DMS114 treated with DMSO at 0.1 percent for 48 hours (cell line): ENCODE measurements around the gene MIOX.

Experiments used
- DNase-seq: peaks from one replicate; lab custom pipeline; 2025; ENCODE audit not compliant: unreplicated experiment; lab: John Stamatoyannopoulos, UW

Gene MIOX

DNA sequence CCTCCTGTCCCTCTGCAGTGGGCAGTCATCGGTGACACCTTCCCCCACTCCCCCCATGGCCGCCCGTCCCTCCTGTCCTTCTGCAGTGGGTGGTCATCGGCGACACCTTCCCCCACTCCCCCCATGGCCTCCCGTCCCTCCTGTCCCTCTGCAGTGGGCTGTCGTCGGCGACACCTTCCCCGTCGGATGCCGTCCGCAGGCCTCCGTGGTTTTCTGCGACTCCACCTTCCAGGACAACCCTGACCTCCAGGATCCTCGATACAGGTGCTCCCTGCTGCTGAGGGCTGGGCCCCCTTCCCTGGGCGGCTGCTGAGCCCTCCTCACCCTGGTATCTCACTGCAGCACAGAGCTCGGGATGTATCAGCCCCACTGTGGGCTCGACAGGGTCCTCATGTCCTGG lies 2.2 kb downstream of the MIOX start:
- no peak for DNase-seq

DNA sequence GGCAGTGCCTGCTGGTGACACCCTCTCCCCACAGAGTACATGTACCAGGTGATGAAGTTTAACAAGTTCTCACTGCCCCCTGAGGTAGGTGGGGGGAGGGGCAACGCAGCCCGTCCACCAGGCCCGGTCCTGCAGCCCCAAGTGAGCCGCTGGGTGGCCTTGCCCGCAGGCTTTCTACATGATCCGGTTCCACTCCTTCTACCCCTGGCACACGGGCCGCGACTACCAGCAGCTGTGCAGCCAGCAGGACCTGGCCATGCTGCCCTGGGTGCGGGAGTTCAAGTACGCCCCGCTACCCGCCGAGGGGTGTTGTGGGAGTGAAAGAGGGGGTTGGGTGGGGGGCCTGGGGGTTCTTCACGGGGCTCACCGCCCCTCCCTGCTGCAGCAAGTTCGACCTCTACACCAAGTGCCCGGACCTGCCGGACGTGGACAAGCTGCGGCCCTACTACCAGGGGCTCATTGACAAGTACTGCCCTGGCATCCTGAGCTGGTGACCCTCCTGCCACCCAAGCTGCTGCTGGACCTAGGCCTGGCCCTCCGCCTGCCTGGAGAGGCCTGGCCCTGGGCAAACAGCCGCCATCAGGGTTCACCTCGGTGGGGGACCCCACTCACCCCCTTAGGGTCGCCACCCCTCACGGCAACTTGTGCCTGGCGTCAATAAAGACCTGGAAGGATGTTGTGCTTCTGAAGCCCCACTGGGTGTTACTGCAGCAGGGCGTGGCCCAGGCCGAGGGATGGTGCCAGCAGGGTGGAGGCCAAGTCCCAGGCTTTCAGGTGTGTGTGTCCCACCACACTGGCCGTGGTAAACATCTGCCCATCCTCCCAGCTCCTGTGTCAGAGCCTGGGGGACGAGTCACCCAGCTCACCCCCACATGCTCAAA lies 2.9 kb downstream of the MIOX start:
- DNase-seq: no peak

DNA sequence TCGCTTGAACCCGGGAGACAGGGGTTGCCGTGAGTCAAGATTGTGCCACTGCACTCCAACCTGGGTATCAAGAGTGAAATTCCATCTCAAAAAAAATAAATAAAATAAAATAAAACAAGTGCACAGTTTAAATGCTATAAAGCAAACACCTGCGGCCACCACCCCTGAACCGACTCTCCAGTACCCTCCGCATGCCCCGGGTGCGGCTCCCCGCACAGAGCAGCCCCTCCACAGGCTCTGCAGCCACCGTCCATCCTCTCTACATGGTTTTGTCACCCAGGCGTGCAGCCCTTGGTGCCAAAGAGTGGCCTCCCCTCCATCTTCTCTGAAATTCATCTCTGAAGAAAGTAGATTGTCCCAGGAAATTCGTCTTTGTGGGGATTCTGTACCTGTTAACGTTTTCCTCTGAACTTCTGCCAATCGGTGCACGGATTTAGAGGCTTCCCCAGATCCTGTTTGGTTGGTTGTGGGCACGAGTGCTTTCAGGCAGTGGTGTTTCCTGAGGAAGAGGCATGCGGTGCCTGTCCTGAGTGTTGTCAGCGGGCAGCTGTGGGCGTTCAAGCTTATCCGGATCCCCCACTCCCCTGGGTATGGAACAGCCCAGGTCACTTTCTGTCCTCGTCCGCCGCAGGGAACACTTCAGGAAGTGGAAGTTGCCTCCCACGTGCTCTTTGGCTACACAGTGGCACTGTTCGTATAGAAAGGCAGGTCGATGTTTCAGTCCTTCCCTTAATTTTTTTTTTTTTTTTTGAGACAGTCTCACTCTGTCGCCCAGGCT lies 4.1 kb downstream of the MIOX start:
- no peak for DNase-seq

DNA sequence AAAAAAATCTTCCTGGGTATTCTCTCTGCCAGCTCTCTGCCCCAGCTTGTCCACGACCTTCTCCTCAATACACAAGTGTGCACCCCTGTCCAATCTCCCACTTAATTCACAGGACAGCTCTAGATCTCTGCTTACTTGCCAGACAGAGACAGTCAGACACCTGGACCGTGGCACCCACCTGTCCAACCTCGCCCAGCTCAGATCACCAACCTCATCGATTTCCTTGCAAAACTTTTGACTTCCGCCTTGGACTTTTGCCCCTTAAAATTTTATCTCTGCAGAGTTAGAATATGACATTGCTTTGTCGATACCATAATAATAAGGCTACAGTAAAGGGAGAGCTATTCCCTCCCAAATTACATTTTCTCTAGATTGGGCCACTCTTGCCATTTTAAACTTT lies 10.4 kb downstream of the MIOX start:
- DNase-seq: no peak

DNA sequence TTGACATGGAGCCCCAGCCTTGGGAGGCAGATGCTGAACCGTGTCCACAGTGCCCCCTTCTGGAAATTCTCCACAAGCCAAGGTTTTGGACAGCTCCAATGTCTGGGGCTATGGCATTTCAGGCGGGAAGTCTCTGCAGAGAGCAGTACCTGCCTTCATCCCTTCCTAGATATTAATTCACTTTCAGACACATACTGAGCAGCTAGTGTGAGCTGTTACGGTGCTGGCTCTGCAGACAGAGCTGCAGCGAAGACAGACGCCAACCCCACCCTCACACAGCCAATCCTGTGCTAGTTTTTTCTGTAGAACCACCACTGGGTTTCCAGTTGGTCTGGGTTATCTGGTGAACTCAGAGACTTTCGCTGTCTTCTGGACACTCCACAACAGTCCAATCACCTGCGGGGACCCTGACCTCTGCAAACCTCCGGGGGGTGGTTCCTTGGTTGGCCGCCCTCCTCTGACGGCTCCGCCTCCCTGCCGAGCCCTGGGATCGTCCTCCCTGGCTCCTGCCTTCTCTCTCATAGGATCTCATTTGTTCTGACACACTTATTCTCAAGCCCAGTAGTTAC lies 11.7 kb downstream of the MIOX start:
- peak; percentile 43 for DNase-seq

DNA sequence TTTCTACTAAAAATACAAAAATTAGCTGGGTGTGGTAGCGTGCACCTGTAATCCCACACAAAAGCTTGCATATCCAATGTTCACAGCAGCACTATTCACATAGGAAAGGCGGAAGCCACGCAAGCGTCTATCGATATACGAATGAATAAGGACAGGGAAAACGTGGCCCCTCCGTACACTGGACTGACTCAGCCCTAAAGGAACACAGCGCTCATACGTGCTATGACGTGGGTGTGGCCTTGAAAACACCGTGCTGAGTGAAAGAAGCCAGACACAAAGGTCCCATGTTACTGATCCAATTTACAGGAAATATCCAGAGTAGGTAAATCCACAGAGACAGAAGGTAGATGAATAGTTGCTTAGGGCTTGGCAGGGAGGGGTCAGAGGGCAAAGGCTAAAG lies 13.8 kb downstream of the MIOX start:
- DNase-seq: no peak

DNA sequence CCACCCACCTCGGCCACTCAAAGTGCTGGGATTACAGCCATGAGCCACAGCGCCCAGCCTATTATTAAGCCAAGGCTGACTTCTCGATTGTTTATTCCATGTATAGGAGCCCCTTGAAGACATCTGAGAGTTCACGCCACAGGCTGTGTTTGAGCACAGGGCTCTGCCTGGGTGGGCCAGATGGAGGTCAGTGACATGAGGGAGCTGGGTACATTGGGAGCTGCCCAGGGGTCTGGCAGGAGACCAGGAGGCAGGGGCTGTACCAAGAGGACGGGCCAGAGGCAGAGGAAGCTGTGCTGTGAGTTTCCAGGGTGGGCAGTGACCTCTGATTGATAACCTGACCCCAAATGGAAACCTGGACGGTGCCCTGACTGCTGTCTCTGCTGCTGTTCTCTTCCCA lies 15.4 kb downstream of the MIOX start:
- DNase-seq: no peak

DNA sequence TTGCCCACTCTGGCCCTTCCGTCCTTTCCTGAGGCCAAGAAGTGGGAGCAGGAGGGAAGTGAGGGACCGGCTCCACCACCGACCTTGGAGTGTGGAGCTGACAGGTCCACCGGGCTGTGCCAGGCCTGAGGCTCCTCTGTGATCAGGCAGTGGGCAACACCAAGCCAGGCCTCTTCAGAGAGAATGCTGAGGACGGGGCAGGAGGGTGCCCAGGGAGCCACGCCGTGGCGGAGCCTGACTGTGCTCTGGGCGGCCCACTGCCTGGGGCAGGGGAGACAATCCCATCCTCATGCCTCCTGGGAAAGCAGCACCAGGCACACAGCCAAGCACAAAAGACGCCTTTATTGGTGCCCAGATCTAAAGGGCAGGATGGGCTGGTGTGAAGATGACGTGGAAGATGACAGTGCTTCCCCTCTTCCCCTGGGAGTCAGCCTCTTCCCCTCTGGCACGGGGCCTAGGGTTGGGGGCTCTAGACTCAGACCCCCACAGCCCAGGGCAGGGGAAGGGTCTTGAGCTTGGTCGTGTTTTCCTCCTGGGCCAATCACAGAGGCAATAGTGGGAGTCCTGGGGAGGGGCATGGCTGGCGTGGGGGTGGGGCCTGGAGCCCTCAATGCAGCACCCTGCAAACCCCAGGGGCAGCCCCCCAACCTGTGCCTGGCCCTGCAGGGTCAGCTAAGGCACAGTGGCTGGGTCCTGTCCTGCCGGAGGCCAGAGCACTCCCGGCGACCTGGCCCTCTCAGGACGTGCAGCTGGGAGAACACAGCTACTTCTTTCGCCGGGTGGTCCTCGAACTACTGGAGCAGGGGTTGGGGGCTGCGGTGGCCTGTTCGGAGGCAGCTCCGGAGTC lies 16.2 kb downstream of the MIOX start:
- no peak for DNase-seq

DNA sequence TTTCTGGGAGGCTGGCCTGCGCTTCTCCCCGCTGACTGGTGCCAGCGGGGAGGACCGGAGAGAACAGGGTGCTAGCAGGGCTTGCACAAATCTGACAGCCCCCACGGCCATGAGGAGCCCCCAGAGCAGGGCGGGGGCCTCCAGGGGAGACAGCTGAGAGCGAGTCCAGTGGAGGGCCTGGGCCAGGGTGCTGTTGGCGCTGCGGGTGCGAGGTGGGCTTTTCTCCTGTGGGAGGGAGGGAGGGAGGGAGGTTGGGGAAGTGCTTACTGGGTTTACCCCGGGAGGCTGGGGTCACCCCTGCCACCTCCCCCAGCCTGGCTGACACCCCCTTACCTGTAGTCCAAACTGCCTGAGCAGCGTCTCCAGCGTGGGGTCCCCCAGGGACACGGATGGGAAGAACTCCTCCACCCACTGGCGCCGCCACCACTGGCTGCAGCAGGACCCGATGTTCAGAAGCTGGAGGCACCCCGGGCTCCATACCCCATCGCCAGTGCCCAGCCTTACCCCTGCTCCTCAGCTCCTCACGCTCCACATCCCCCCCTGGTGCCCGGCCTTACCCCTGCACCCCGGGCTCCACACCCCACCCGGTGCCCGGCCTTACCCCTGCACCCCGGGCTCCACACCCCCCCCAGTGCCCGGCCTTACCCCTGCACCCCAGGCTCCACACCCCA lies 17.0 kb downstream of the MIOX start:
- DNase-seq: no peak

DNA sequence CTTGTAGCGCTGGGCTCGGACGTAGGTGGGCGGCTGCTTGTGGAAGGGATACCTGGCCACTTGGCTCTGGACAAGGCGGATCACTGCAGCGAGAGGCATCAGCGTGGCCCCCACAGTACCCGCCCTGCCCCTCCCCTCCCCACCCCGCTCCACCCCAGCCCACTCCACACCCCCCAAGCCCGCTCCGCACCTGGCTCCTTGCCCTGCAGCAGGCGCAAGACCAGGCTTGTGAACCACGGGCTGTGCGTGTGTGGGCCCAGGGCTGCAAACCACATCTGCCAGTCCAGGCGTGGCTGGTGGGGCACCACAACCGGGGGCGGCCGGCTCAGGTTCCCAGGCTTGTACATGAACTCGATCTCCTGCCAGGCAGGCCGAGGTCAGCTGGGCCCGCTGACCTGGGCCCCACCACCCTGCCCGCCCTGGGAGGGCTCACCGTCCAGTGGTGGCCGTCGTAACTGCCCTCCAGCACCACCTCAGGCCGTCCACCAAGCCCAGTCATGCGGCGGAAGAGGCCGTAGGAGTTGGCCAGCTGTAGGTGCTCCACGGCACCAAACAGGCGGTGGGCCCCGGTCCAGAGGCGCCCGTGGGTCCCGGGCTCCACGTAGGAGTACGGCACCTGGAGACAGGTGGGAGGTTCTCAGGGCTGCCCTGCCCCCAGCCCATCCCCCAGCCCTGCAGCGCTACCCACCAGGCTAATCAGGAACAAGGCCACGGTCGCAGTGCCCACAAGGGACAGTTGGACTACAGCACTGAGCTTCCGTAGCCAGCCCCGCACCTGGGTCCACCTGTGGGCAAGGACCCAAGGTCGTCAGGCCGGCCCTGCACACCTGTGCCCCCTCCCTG lies 17.9 kb downstream of the MIOX start:
- no peak for DNase-seq

DNA sequence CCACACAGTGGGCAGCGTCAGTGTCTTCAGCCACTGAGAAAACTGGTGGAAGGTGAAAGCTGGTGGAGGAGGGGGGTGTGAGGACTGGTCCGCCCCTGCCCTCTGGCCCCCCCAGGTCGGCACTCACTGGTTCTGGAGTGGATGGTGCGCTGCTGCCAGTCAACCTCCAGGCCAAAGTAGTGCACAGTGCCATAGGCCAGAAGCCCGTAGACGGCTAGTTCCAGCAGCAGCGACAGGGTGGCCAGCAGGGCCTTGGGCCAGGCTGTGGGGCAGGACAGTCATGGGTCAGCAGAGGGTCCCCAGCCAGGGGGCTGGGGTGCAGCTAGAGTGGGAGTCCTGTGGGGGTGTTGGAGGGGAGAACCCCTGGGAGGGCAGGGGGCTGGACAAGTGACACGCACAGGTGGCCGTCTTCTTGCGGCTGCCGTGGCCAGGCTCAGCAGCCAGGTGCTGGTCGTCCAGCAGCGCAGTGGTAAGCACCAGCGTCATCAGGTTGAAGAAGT lies 18.7 kb downstream of the MIOX start:
- DNase-seq: no peak

DNA sequence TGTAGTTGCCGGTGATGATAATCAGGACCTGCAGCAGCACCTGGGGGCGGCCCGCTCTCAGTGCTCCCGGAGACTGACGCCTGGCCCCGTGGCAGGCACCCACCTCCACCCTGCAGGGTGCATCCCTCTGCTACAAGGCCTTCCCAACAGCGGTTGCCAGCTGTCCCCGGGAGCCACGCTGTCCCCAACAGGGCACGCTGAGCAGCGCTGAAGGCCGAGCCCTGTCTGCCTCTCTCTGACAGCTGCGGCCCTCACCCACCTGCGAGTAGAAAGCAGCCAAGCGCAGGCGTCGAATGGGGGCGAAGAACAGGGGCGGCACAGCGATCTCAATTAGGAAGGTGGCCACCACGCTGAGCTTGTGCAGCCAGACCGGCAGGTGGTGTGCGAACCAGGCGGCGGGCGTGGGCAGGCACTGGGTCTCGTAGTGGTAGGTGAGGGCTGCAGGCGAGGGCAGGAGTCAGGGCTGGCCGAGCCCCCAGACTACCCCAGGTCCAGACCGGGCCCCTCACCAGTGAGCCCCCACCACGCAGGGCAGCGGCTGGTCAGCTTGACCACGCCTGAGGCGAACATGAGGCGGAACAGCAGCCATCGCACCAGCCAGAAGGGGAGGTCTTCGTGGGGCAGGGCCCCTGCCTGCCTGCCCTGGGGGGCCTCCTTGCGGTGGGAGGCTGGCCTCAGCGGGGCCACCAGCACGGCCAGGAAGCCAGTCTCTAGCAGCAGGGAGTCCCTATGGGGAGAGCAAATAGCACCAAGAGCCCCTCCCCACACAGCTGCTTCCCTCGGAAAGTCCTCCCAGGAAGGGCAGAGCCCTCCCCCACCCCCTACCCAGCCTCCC lies 19.3 kb downstream of the MIOX start:
- DNase-seq: no peak

DNA sequence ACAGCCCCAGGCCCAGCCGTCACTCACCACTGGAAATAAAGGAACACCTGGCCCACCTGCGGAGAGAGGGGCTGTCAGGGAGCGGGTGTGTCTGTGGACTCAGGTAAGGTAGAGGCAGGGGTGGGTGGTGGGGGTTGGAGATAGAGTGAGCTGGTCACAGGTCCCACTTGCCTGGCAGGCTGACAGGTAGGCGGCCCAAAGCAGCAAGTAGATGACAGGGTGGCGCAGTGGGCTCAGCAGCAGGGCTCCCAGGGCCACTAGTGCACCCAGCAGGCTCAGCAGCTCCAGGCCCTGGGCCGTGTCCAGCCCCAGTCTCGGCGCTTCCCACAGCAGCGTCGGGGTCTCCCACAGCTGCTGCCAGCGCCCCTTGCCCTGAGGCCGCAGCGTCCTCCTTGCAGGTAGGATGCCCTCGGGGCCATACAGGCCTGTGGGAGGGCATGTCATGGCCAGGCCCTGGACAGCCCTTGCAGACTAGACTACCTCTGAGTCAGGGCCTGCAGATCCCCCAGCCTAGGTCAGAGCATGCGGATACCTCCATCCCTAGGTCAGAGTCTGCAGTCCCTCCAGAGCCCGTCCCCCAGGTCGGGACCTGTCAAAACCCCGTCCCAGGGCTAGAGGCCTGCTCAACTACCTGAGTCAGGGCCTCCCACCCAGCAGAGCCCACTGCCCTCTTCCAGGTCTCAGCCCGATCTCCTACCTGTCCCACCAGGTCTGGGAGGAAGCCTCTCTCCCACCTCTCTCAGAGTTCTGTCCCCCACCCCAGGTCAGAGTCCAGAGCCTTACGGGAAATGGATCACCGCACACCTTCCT lies 20.2 kb downstream of the MIOX start:
- no peak for DNase-seq

DNA sequence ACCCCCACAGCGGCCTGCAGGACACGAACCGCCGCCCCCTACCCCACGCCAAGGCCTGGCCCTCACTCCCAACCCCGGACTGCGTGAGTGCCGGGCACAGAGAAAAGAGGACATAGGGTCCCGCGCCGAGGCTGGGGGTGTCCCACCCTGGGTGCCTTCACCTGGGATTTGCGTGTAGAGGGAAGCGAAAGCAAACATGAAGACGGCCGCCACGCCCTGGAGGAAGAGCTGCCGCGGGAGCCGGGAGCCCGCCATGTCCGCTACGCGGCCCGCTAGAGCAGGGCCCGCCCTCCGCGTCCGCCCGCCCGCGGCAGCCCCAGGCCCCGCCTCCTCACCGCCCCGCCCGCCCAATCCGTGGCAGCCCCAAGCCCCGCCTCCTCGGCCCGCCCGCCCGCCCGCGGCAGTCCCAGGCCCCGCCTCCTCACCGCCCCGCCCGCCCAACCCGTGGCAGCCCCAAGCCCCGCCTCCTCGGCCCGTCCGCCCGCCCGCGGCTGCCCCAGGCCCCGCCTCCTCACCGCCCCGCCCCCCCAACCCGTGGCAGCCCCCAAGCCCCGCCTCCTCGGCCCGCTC lies 20.8 kb downstream of the MIOX start, which contains the start of gene LMF2:
Gene LMF2, minus strand, starts transcription at position 282 of the 570 bp plus-strand sequence. Its CDS starts 27 bp downstream, at position 255.
- peak; percentile 77 for DNase-seq

DNA sequence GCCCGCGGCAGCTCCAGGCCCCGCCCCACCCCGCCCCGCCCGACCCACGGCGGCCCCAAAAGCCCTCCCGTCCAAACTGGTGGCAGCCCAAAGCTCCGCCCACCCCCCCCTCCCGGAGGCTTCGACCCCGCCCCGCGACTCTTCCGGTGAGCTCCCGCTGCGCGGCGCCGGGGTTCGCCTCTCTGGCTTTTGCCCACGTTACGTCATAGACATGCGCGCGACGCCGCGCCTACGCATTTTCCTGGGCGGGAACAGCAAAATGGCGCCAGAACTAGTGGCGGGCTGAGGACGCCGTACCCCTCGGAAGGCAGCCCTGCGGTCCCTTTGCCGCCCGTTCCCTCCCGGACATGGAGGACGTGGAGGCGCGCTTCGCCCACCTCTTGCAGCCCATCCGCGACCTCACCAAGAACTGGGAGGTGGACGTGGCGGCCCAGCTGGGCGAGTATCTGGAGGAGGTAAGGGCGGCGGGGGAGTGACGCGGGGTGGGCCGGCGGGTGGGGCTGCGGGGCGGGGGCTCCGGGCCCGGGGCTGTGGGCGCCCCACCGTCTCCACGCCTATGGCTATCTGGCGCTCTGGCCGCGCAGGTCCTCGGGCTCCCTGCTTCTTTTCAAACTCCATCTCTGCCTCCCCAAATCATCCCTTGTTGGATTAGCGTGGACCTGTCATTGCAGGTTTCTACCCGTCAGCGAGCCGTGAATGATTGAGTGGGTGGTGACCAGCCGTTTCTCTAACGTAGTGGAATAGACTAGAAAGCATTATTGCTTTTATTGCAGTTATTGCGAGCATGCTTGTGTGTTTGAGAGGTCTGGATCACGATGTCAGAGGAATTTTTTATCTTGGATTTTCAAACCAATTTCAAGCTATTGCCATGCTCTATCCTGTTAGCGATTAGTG lies 21.6 kb downstream of the MIOX start, which contains the start of gene NCAPH2:
Gene NCAPH2, plus strand, starts transcription at position 234 of the 894 bp plus-strand sequence. Its CDS starts 114 bp downstream, at position 348.
- peak; percentile 85 for DNase-seq

DNA sequence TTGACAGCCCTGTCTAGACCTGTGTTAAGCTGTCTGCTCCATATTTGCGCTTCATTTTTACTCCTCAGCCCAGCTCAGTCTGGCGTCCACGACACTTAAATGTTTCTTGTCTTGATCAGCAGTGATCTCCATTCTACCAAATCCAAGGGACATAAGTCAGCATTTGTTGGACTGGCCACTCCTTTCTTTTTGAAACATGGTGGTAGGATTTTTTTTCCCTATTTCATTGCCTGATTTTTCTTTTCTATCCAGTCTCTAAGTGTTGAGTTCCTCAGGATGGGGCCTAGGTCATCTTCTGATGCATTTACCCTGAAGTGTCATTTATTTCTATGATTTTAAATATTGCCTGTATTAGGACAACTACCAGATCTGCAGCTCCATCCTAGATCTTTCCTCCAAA lies 22.2 kb downstream of the MIOX start:
- no peak for DNase-seq
